LNCAP (cell line): ENCODE results near the gene RAP1A.

Source experiments
- CTCF ChIP-seq: fragments of 450-650 bp; IDR thresholded peaks from 2 replicates; pipeline ENCODE4 v1.5.1; 2017; ENCODE audit warnings: mild to moderate bottlenecking

RAP1A gene

GRCh38 chr1:111720977-111721786 is 101.6 kb downstream of the RAP1A start:
- no peak for TF ChIP-seq CTCF

- TF ChIP-seq CTCF = no peak
These were observed 103.7 kb downstream of the RAP1A start for GRCh38 chr1:111723091-111723806.

- TF ChIP-seq CTCF = no peak
These were observed 104.3 kb downstream of the RAP1A start for GRCh38 chr1:111723871-111724270.

- TF ChIP-seq CTCF = no peak
These were observed 105.6 kb downstream of the RAP1A start for GRCh38 chr1:111725192-111725591.

- no peak for TF ChIP-seq CTCF
These were observed 107.5 kb downstream of the RAP1A start for GRCh38 chr1:111727056-111727455.

GRCh38 chr1:111729271-111729921 is 109.8 kb downstream of the RAP1A start:
- no peak for TF ChIP-seq CTCF

- no peak for TF ChIP-seq CTCF
These were observed 110.5 kb downstream of the RAP1A start for GRCh38 chr1:111729946-111730681.
